ENCODE data around the gene BPGM.
"Not testable (repeated sequence)": the region's sequence is repeated elsewhere in the genome, so short reads cannot be mapped to it uniquely, and the experiment has no call there.

BPGM gene

GRCh38 chr7:134665045-134665444, 18.4 kb downstream of the BPGM start:
- DNase-seq (ENCODE audit: low read depth) = not testable (repeated sequence)

GRCh38 chr7:134667899-134668298, 21.2 kb downstream of the BPGM start:
- no peak for DNase-seq (ENCODE audit: low read depth)

- no peak for DNase-seq (ENCODE audit: low read depth)
These were observed 22.7 kb downstream of the BPGM start for GRCh38 chr7:134669388-134669787.

GRCh38 chr7:134669845-134670373, 23.3 kb downstream of the BPGM start:
- peak; percentile 84 for DNase-seq (ENCODE audit: low read depth)

- no peak for DNase-seq (ENCODE audit: low read depth)
These were observed 25.0 kb downstream of the BPGM start for GRCh38 chr7:134671609-134672008.

- DNase-seq (ENCODE audit: low read depth) = no peak
These were observed 27.8 kb downstream of the BPGM start for GRCh38 chr7:134674424-134674823.

GRCh38 chr7:134676743-134677142, 30.1 kb downstream of the BPGM start:
- DNase-seq (ENCODE audit: low read depth) = no peak

GRCh38 chr7:134678115-134678514, 31.5 kb downstream of the BPGM start:
- no peak for DNase-seq (ENCODE audit: low read depth)

GRCh38 chr7:134679006-134679405, 32.4 kb downstream of the BPGM start:
- DNase-seq (ENCODE audit: low read depth) = no peak

GRCh38 chr7:134684165-134684564, 37.5 kb downstream of the BPGM start:
- DNase-seq (ENCODE audit: low read depth) = no peak

- DNase-seq (ENCODE audit: low read depth) = no peak
These were observed 38.6 kb downstream of the BPGM start for GRCh38 chr7:134685250-134685649.

- no peak for DNase-seq (ENCODE audit: low read depth)
These were observed 40.1 kb downstream of the BPGM start for GRCh38 chr7:134686786-134687185.

GRCh38 chr7:134689550-134689949, 42.9 kb downstream of the BPGM start:
- DNase-seq (ENCODE audit: low read depth) = not testable (repeated sequence)

GRCh38 chr7:134690016-134690415, 43.4 kb downstream of the BPGM start:
- DNase-seq (ENCODE audit: low read depth) = no peak

- no peak for DNase-seq (ENCODE audit: low read depth)
These were observed 44.2 kb downstream of the BPGM start for GRCh38 chr7:134690614-134691504.

- DNase-seq (ENCODE audit: low read depth) = no peak
These were observed 45.1 kb downstream of the BPGM start for GRCh38 chr7:134691546-134692343.

- DNase-seq (ENCODE audit: low read depth) = no peak
These were observed 45.7 kb downstream of the BPGM start for GRCh38 chr7:134692344-134692705.

- DNase-seq (ENCODE audit: low read depth) = no peak
These were observed 46.6 kb downstream of the BPGM start for GRCh38 chr7:134693256-134693655.

GRCh38 chr7:134694299-134694698, 47.6 kb downstream of the BPGM start:
- no peak for DNase-seq (ENCODE audit: low read depth)

GRCh38 chr7:134694767-134695166, 48.1 kb downstream of the BPGM start:
- no peak for DNase-seq (ENCODE audit: low read depth)

- no peak for DNase-seq (ENCODE audit: low read depth)
These were observed 48.7 kb downstream of the BPGM start for GRCh38 chr7:134695321-134695860.

- DNase-seq (ENCODE audit: low read depth) = no peak
These were observed 49.6 kb downstream of the BPGM start for GRCh38 chr7:134696261-134696660.
